BJ (cell line): ENCODE measurements around the gene ICE2. TPM values are rescaled to one million over a fixed set of nuclear protein-coding genes. Genes with fewer than 3 reads are reported as not detected.

Experiments used
- CTCF ChIA-PET: fragments of 350-600 bp; formaldehyde crosslinking; extraction: SDS; loops from one replicate; lab custom pipeline; 2021; ENCODE audit warnings: antibody characterized with exemption, inconsistent platforms; lab: Yijun Ruan, JAX
- POLR2A ChIA-PET: fragments of 300-600 bp; sonication (Branson Sonifier 250); formaldehyde crosslinking; extraction: SDS; loops from one replicate; lab custom pipeline; 2021; ENCODE audit warnings: antibody characterized with exemption; lab: Charles Lee
- DNase-seq: peaks from one replicate; pipeline ENCODE4 v3.0.0-alpha.2; 2011; ENCODE audit warnings: low read depth
- H3K27me3 ChIP-seq: 2 replicates; pipeline ENCODE4 v1.6.0; 2011; ENCODE audit warnings: low read length; ENCODE audit not compliant: control insufficient read depth, insufficient read depth
- H3K36me3 ChIP-seq: 2 replicates; pipeline ENCODE4 v1.5.1; 2011; ENCODE audit warnings: low read length; ENCODE audit not compliant: control insufficient read depth, insufficient read depth
- H3K4me3 ChIP-seq: 2 replicates; pipeline ENCODE4 v1.5.1; 2011; ENCODE audit warnings: low read depth, mild to moderate bottlenecking, control low read depth, low read length
- polyA plus RNA-seq: library from polyadenylated mRNA; depleted of rRNA; stranded (reverse); fragments of >200 nt; gene quantifications from 2 replicates; pipeline ENCODE4 v1.2.3, GENCODE V29; 2011
- TF ChIP-seq, protein P1 (sequence below): IDR thresholded peaks from 2 replicates; pipeline ENCODE4 v1.5.1; 2011; ENCODE audit warnings: low read depth, mild to moderate bottlenecking, control low read depth, inconsistent platforms, low read length, moderate library complexity; ENCODE audit not compliant: insufficient read depth

Gene ICE2
- polyA plus RNA-seq, 1 experiment = 19.4 TPM

DNA sequence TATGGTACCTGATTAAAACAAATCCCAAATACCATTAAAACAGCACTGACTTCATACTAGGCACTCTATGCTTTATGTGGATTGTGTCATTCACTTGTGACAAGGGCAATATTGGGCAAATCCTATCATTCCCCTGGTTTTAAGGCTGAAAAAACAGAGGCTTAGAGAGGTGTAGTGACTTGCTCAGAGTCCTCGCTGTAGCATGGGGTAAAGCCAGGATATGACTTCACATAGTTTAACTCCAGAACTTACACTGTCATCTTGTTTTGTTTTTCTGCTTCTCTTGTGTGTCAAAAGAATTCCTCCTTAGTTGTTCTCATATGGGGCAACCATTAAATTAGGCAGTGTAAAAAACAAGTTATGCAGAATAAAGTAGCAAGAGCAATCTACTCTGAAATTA is 40.3 kb upstream of the ICE2 start:
- Histone ChIP-seq H3K36me3 (no peaks in the 10 kb centered on the region), H3K27me3 (no peaks in the 10 kb centered on the region), H3K4me3 (no peak overlapping the region)
- POLR2A ChIA-PET = no interaction called here
- no peak for DNase-seq
- CTCF ChIA-PET = interaction anchor here (1.4 to 8.0 kb wide), 4 partner anchors 14 to 1317 kb away, joined by 3 to 104 read pairs (median 6); no protein-coding TSS in a partner anchor
- TF ChIP-seq, protein P1, sequence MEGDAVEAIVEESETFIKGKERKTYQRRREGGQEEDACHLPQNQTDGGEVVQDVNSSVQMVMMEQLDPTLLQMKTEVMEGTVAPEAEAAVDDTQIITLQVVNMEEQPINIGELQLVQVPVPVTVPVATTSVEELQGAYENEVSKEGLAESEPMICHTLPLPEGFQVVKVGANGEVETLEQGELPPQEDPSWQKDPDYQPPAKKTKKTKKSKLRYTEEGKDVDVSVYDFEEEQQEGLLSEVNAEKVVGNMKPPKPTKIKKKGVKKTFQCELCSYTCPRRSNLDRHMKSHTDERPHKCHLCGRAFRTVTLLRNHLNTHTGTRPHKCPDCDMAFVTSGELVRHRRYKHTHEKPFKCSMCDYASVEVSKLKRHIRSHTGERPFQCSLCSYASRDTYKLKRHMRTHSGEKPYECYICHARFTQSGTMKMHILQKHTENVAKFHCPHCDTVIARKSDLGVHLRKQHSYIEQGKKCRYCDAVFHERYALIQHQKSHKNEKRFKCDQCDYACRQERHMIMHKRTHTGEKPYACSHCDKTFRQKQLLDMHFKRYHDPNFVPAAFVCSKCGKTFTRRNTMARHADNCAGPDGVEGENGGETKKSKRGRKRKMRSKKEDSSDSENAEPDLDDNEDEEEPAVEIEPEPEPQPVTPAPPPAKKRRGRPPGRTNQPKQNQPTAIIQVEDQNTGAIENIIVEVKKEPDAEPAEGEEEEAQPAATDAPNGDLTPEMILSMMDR = no peak

DNA sequence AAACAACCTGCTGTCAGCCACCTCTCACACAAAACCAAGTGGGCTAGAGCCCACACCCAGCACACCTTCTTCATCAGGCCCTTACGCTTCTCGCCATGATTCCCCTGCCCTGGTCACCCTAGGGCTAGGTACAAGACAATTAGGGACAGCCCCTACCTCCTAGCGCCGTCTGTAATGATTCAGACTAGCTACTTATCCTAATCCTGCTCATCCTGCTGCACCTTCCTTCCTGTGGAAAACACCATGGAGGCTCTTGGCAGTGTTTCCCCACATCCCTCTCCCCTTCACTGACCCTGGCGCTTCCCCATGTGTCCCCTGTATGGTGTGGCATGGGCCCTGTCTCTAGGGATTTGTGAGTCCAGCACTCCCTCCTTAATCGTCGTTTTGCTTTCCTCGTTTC is 39.6 kb upstream of the ICE2 start:
- H3K36me3 ChIP-seq = no peaks in the 10 kb centered on the region
- POLR2A ChIA-PET = no interaction called here
- no peak overlapping the region for H3K4me3 ChIP-seq
- H3K27me3 ChIP-seq = no peaks in the 10 kb centered on the region
- TF ChIP-seq, protein P1 = no peak
- CTCF ChIA-PET = interaction anchor here (1.1 to 8.0 kb wide), 3 partner anchors 9 to 190 kb away, joined by 3 to 104 read pairs (median 3); no protein-coding TSS in a partner anchor
- no peak for DNase-seq

DNA sequence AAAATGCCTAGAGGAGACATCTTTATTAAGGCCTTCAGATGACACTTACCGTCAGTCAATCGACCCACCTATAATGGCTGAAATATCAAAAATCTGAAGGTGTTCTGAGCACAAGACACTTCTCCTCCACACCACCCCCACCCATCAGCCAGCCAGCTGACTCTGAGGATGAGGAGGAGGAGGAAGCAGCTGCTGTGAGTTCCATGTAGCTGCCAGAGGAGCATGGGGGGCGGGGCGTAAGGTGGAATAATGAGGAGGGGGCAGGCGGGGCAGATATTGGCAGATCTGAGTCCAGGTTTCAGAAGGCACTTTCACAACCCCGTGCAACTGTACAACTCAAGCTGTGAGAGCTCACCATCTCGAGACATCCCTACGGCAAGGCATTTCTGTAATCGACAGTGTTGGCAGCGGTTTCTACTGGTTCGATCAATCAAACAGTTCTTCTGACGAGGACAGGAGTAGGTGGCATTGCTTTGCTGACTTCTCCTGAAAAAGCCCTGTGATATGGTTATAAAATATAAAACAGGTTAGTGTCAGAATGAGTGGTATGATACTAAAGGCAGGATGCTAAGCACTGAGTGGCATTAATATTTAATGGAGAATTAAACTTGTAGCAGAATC is 35.4 kb upstream of the ICE2 start:
- TF ChIP-seq, protein P1 = no peak
- peaks cover 3% of the 10 kb centered on the region; the same call in 1 of the 2 replicates for H3K36me3 ChIP-seq
- DNase-seq = no peak
- H3K4me3 ChIP-seq = no peak overlapping the region
- ChIA-PET CTCF (interaction anchor here (0.9 kb wide), 1 partner anchor 1716 kb away, joined by 3 read pairs; no protein-coding TSS in a partner anchor), POLR2A (no interaction called here)
- no peaks in the 10 kb centered on the region for H3K27me3 ChIP-seq

DNA sequence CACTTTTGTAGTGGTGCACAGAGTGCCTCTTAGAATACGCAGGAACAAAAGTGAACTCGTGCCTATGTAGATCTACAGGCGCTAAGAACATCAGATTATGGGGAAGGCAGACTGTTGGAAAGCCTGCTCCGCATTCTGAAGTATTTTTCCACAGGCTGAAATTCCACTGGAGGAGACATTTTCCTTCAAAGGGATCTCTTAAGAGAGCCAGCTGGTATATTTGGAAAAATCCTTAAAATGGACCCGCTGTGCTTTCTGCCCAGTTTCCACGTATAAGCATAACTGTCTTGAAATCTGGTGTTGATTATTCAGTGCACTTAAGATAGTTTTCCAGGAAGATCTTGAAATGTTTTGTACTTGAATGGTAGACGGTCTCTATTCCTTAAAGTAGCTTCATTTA is 34.7 kb upstream of the ICE2 start:
- peaks cover 3% of the 10 kb centered on the region; the same call in 1 of the 2 replicates for H3K36me3 ChIP-seq
- TF ChIP-seq, protein P1 = no peak
- no peak for DNase-seq
- ChIA-PET CTCF (no interaction called here), POLR2A (no interaction called here)
- no peaks in the 10 kb centered on the region for H3K27me3 ChIP-seq
- no peak overlapping the region for H3K4me3 ChIP-seq

DNA sequence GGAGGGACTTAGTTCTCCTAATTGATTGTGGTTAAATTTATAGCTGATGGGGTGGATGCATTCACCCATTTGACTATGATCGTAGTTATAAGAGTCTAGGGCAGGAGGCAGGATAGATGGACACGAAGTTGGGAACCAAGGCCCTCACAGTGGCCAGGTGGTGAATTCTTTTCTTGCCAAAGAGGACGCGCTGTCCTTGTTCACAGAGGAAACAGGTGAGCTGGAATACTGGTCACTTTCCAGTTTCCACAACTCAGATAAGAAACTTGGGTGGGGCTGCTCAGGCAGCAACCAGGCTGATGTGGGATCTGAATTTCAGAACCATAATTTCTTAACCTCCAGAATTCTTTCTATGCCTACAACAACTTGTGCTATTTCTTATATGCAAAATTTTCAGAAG is 34.0 kb upstream of the ICE2 start:
- TF ChIP-seq, protein P1 = no peak
- Histone ChIP-seq H3K36me3 (peaks cover 3% of the 10 kb centered on the region; the same call in 1 of the 2 replicates), H3K27me3 (no peaks in the 10 kb centered on the region), H3K4me3 (no peak overlapping the region)
- CTCF ChIA-PET = interaction anchor here (1.8 kb wide), 2 partner anchors 1321 to 1322 kb away, joined by 5 read pairs; no protein-coding TSS in a partner anchor
- POLR2A ChIA-PET = no interaction called here
- DNase-seq = no peak
